ENCODE data around the gene GPN2.

DNA sequence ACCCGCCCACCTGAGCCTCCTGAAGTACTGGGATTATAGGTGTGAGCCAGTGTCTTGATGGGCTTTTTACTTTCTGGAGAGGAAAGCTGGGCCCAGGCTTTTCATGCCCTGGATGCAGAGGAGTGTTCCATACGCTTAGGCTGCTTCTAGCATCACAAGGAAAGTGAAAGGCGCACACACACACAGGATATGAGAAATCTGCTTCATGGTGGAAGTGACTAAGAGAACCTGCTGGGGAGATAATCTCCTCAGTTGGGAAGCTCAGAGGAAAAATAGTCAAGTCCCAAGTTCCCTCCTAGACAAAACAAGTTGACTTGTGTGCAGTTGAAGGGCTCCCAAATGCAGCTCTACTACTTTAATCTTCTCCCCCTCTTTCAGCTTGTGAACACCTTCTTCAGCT, 33.6 kb upstream of the GPN2 start:
- TF ChIP-seq, protein P1, sequence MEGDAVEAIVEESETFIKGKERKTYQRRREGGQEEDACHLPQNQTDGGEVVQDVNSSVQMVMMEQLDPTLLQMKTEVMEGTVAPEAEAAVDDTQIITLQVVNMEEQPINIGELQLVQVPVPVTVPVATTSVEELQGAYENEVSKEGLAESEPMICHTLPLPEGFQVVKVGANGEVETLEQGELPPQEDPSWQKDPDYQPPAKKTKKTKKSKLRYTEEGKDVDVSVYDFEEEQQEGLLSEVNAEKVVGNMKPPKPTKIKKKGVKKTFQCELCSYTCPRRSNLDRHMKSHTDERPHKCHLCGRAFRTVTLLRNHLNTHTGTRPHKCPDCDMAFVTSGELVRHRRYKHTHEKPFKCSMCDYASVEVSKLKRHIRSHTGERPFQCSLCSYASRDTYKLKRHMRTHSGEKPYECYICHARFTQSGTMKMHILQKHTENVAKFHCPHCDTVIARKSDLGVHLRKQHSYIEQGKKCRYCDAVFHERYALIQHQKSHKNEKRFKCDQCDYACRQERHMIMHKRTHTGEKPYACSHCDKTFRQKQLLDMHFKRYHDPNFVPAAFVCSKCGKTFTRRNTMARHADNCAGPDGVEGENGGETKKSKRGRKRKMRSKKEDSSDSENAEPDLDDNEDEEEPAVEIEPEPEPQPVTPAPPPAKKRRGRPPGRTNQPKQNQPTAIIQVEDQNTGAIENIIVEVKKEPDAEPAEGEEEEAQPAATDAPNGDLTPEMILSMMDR (IDR thresholded peaks at IDR 0.05; ENCODE audit: low read depth, low read length, missing input control) = no peak
- TF ChIP-seq RAD21 (IDR thresholded peaks at IDR 0.05) (no peak), EGR1 (IDR thresholded peaks at IDR 0.05; ENCODE audit: low read depth in 2 of 2) (no peak), SP1 (IDR thresholded peaks at IDR 0.05) (no peak), NR2F2 (IDR thresholded peaks at IDR 0.05) (no peak), TAF1 (conservative IDR thresholded peaks at IDR 0.05) (no peak), GABPA (IDR thresholded peaks at IDR 0.05 in 1 of 2, conservative IDR thresholded peaks at IDR 0.05 in 1 of 2) (no peak), JUND (IDR thresholded peaks at IDR 0.05) (no peak), YY1 (IDR thresholded peaks at IDR 0.05) (no peak), HNF4G (IDR thresholded peaks at IDR 0.05) (no peak), REST (IDR thresholded peaks at IDR 0.05) (no peak), RXRA (IDR thresholded peaks at IDR 0.05) (no peak)
- TF ChIP-seq, protein P2, sequence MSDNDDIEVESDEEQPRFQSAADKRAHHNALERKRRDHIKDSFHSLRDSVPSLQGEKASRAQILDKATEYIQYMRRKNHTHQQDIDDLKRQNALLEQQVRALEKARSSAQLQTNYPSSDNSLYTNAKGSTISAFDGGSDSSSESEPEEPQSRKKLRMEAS (IDR thresholded peaks at IDR 0.05) = no peak
- TF ChIP-seq, protein P3, sequence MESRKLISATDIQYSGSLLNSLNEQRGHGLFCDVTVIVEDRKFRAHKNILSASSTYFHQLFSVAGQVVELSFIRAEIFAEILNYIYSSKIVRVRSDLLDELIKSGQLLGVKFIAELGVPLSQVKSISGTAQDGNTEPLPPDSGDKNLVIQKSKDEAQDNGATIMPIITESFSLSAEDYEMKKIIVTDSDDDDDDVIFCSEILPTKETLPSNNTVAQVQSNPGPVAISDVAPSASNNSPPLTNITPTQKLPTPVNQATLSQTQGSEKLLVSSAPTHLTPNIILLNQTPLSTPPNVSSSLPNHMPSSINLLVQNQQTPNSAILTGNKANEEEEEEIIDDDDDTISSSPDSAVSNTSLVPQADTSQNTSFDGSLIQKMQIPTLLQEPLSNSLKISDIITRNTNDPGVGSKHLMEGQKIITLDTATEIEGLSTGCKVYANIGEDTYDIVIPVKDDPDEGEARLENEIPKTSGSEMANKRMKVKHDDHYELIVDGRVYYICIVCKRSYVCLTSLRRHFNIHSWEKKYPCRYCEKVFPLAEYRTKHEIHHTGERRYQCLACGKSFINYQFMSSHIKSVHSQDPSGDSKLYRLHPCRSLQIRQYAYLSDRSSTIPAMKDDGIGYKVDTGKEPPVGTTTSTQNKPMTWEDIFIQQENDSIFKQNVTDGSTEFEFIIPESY (IDR thresholded peaks at IDR 0.05) = no peak
